NCI-H82 (cell line): ENCODE measurements around the gene CCDC87.
A peak's percentile ranks its signal among the peaks of the same experiment; 100 is the strongest.
"Not testable (repeated sequence)": the region's sequence is repeated elsewhere in the genome, so short reads cannot be mapped to it uniquely, and the experiment has no call there.

Source experiments
- DNase-seq: peaks from one replicate; lab custom pipeline; 2025; lab: John Stamatoyannopoulos, UW

Gene CCDC87

GRCh38 chr11:66592457-66593302, at the start of gene CCDC87, which contains the start of gene CCS:
TSS of gene CCDC87 (minus strand) at chr11:66593063. CDS start at chr11:66593015, 48 bp downstream.
TSS of gene CCS (plus strand) at chr11:66593185. CDS start at chr11:66593262, 77 bp downstream.
- peak; percentile 96 for DNase-seq

GRCh38 chr11:66641834-66642233, 49.0 kb upstream of the CCDC87 start:
- no peak for DNase-seq

GRCh38 chr11:66639814-66640340, 47.0 kb upstream of the CCDC87 start:
- DNase-seq: not testable (repeated sequence)

- DNase-seq: peak; percentile 49
Observed at GRCh38 chr11:66639066-66639813, 46.4 kb upstream of the CCDC87 start.

- DNase-seq: peak; percentile 99
Observed at GRCh38 chr11:66638177-66639065, 45.6 kb upstream of the CCDC87 start, which contains the start of gene RBM4. TSS of gene RBM4 (plus strand) at chr11:66638703. CDS start at chr11:66639712, 1,009 bp downstream.

- peak; percentile 75 for DNase-seq
Observed at GRCh38 chr11:66637557-66638176, 44.8 kb upstream of the CCDC87 start.

GRCh38 chr11:66636411-66636810, 43.5 kb upstream of the CCDC87 start:
- DNase-seq: peak; percentile 71

- no peak for DNase-seq
Observed at GRCh38 chr11:66632952-66633351, 40.1 kb upstream of the CCDC87 start.

GRCh38 chr11:66631883-66632282, 39.0 kb upstream of the CCDC87 start:
- DNase-seq: no peak

- no peak for DNase-seq
Observed at GRCh38 chr11:66629356-66629755, 36.5 kb upstream of the CCDC87 start.

GRCh38 chr11:66628061-66628603, 35.3 kb upstream of the CCDC87 start:
- no peak for DNase-seq

- DNase-seq: no peak
Observed at GRCh38 chr11:66626926-66627325, 34.1 kb upstream of the CCDC87 start.

- no peak for DNase-seq
Observed at GRCh38 chr11:66626382-66626781, 33.5 kb upstream of the CCDC87 start.

GRCh38 chr11:66625752-66626149, 32.9 kb upstream of the CCDC87 start:
- DNase-seq: no peak

GRCh38 chr11:66625041-66625751, 32.3 kb upstream of the CCDC87 start:
- no peak for DNase-seq

- DNase-seq: no peak
Observed at GRCh38 chr11:66624450-66624849, 31.6 kb upstream of the CCDC87 start.

GRCh38 chr11:66619080-66619554, 26.3 kb upstream of the CCDC87 start:
- DNase-seq: no peak

- no peak for DNase-seq
Observed at GRCh38 chr11:66617155-66617834, 24.4 kb upstream of the CCDC87 start.

- peak; percentile 99 for DNase-seq
Observed at GRCh38 chr11:66616379-66617154, 23.7 kb upstream of the CCDC87 start, which contains the start of gene RBM14. TSS of gene RBM14 (plus strand) at chr11:66616630. CDS start at chr11:66616721, 91 bp downstream.
